Uterus (tissue), 2 donors: ENCODE results near the gene APOL4.

Experiments
- POLR2A ChIP-seq, 2 donors: fragments of 450-650 bp; IDR thresholded peaks; one replicate each; pipeline ENCODE4 v1.6.1; 2016; ENCODE audit warnings: antibody characterized with exemption in 2 of 2, mild to moderate bottlenecking in 1 of 2, moderate library complexity in 1 of 2
- TF ChIP-seq, protein P1 (sequence below), 4 experiments: fragments of 200-600 bp in 2 of 4; fragments of 450-650 bp in 2 of 4; sonication (generic) in 2 of 4; IDR thresholded peaks; one replicate each; pipeline ENCODE4 v1.5.1; 2016 to 2019; ENCODE audit warnings: antibody characterized with exemption in 4 of 4, mild to moderate bottlenecking in 2 of 4, moderate library complexity in 1 of 4

DNA sequence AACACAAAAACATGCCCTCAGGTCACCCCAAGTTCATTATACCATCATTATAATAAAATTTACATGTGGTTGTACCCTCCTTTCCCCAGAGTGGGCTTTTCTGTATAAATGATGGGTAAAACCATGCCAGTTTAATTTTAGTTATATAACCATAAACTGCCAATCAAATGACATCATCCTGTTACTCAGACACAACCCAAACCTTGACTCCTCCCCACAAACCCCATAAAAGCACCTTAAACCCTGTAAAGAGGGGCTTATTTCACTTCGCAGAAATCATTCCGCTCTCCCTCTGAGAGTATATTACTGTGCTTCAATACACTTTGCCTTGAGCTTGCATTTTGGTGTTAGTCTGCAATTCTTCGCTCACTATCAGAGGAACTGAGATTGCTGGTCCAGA lies 35.5 kb downstream of the APOL4 start:
- TF ChIP-seq, protein P1, sequence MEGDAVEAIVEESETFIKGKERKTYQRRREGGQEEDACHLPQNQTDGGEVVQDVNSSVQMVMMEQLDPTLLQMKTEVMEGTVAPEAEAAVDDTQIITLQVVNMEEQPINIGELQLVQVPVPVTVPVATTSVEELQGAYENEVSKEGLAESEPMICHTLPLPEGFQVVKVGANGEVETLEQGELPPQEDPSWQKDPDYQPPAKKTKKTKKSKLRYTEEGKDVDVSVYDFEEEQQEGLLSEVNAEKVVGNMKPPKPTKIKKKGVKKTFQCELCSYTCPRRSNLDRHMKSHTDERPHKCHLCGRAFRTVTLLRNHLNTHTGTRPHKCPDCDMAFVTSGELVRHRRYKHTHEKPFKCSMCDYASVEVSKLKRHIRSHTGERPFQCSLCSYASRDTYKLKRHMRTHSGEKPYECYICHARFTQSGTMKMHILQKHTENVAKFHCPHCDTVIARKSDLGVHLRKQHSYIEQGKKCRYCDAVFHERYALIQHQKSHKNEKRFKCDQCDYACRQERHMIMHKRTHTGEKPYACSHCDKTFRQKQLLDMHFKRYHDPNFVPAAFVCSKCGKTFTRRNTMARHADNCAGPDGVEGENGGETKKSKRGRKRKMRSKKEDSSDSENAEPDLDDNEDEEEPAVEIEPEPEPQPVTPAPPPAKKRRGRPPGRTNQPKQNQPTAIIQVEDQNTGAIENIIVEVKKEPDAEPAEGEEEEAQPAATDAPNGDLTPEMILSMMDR (IDR thresholded peaks at IDR 0.05): no peak
- no peak for TF ChIP-seq POLR2A (IDR thresholded peaks at IDR 0.05)
